ENCODE data around the gene GPC2.
"Not testable (repeated sequence)": the region's sequence is repeated elsewhere in the genome, so short reads cannot be mapped to it uniquely, and the experiment has no call there.

Gene GPC2

DNA sequence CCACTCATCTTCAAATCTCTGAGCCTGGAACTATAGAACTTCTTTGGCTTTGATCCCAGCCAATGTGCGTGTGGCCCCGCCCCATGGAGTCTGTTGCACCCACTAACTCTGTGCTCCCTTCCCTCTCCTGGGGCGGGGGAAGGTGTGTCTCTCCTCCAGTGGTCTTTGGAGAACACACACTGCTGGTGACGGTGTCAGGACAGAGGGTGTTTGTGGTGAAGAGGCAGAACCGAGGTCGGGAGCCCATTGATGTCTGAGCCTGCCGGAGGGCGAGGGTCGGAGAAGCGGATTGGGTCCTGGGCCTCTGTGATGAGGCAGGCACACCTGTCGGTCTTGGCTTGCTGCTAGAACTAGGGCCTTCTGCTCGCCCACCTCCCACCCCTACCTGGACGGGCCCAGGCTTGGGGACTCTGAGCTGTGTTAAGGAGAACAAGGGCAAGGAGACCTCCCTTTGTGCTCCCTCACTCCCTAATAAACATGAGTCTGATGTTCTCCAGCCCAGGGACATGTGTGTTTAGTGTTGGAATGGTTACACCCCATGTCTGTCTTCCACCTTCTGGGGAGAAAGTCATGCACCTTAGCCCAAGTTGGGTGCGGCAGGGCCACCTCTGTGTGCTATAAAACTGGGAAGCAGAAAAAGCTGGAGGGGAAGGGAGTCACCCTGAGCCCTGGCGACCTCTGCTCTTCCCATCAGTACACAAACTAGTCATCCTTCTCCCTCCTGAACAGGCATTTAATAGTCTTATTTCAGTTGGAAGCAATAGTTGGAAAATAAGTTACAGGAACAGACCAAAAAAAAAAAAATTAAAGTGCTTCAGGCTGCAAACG lies 23.3 kb downstream of the GPC2 start:
- no peak for DNase-seq (ENCODE audit: low read depth in 3 of 3, low spot score in 1 of 3)

- no peak for DNase-seq (ENCODE audit: low read depth in 3 of 3, low spot score in 1 of 3)
These were observed 24.1 kb downstream of the GPC2 start for GRCh38 chr7:100152937-100153666.

- no peak for DNase-seq (ENCODE audit: low read depth in 3 of 3, low spot score in 1 of 3)
These were observed 24.8 kb downstream of the GPC2 start for GRCh38 chr7:100152404-100152803.

DNA sequence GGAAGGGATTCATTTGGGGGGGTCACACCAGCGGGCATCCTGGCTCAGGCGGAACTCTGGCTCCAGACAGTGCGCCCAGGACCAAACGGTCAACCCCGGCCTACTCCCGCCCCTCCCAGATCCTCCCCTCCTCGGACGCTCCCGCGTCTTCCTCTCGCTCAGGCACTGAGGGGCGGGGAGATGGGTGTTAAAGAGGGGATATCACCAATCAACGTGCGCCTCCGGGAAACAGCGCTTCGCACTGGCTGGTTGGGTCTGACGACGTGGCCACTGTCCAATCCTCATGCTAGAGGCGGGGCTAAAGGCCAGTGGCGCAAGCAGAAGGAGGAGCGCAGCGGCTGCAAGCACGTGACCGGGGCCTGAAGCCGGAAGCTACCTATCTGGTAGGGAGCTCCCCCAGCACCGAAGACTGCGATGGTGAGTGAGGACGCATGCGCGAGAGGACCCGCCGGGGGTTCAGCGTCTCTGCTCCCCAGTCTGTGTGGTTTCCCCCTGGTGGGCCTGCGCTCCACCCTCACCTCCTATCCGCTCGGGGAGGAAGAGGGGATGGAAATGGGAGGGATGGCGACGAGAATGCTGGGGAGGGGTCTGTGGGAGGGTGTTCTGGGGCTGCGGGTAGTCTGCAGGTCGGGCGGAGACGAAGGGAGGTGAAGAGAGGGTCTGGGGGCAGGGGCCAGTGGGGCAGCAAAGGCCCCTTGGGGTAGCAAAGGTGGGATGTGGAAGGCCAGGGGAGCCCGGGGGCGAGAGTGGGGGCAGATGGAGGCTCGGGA lies 28.4 kb downstream of the GPC2 start, which contains the start of gene LAMTOR4:
Gene LAMTOR4 (plus strand): TSS at position 360 of the 770 bp plus-strand sequence. CDS start 55 bp downstream, at position 415.
- peak; percentile 83 to 97 (median 95) for DNase-seq (ENCODE audit: low read depth in 3 of 3, low spot score in 1 of 3)

DNA sequence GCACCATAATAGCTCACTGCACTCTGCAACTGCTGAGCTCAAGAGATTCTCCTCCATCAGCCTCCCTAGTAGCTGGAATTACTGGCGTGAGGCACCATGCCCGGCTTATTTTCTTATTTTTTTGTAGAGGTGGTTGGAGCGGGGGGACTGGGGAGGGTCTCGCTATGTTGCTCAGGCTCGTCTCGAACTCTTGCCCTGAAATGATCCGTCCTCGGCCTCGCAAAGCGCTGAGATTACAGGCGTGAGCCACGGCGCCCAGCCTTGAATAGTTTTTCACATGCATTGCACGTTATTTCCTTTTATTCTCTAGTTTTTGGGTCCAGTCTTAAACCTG lies 29.0 kb downstream of the GPC2 start:
- no peak for DNase-seq (ENCODE audit: low read depth in 3 of 3, low spot score in 1 of 3)

DNA sequence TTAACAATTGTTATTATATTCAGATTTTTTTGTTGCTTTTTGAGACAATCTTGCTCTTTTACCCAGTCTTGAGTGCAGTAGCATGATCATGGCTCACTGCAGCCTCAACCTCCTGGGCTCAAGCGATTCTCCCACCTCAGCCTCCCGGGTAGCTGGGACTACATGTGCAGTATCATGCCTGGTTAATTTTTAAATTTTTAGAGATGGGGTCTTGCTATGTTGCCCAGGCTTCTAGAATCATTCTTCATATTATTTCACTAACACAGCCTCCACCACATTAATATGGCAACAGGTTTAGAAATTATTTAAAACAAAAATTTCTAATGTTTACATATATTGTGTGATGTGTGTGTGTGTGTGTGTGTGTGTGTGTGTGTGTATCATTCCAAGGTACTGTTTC lies 29.9 kb downstream of the GPC2 start:
- no peak for DNase-seq (ENCODE audit: low read depth in 3 of 3, low spot score in 1 of 3)

DNA sequence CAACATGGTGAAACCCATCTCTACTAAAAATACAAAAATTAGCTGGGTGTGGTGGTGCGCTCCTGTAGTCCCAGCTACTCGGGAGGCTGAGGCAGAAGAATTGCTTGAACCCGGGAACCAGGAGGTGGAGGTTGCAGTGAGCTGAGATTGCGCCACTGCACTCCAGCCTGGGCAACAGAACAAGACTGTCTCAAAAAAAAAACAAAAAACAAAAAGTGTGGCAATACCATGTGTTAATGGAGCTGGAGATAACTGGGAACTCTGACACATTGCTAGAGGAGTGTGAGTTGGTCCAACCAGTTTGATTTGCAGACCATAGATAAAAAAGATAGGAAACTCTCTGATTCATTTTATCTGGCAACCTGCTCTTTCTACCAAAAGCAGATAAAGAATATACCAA lies 30.8 kb downstream of the GPC2 start:
- not testable (repeated sequence) for DNase-seq (ENCODE audit: low read depth in 3 of 3, low spot score in 1 of 3)

- DNase-seq (ENCODE audit: low read depth in 3 of 3, low spot score in 1 of 3): no peak
These were observed 34.7 kb downstream of the GPC2 start for GRCh38 chr7:100142461-100142860.

DNA sequence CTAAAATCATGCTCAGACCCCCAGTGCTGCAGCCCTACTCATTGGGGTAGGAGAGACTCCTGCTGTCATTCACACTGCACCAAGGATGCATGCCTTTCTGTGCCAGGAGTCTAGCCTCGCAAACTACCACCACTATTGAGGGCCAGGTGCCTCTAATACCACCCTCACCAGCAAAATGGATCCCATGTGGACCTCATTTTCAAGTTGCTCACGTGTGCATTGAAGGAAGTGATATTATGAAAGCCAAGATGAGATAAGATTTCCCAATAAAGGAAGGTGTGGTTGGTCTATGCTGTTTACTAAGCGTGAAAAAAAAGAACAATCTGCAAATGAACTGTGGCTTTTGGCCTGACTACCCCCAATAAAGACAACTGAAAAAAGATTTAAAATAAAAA lies 35.6 kb downstream of the GPC2 start:
- DNase-seq (ENCODE audit: low read depth in 3 of 3, low spot score in 1 of 3): no peak

DNA sequence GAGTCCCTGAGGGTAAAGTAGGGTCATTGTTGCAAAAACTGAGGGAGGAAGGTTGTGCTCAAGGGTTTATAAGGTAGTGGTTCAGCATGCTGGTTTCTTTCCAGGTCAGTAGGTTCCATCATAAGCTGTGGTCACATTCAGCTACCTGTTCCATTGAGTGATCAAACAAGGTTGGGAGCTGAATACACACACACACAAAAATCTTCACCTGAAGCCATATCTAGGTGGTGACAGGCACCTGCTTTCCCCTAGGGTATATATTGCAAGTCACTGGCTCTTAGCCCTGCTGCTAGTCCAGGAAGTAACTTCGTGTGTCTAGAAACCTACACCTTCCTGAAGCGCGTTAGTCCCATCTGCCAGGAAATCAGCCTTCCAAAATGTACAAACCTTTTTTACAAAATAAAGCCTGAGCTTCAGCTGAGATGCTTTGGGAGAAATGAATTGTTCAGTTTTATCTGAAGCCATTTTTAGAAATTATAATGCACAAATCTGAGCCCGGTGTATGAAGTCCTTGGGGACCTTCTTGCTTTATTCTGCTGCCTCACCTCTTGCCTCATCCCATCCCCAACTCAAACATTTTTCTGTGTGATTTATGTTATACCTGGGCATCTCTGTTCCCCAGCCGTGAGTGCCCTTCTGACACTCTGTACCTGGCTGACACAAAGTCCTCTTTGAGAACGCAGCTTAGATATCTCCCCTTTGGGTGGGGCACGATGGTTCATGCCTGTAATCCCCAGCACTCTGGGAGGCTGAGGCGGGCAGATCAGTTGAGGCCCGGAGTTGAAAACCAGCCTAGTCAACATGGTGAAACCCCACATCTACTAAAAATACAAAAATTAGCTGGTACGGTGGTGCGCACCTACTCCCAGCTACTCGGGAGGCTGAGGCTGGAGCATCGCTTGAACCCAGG lies 39.1 kb downstream of the GPC2 start:
- no peak for DNase-seq (ENCODE audit: low read depth in 3 of 3, low spot score in 1 of 3)

DNA sequence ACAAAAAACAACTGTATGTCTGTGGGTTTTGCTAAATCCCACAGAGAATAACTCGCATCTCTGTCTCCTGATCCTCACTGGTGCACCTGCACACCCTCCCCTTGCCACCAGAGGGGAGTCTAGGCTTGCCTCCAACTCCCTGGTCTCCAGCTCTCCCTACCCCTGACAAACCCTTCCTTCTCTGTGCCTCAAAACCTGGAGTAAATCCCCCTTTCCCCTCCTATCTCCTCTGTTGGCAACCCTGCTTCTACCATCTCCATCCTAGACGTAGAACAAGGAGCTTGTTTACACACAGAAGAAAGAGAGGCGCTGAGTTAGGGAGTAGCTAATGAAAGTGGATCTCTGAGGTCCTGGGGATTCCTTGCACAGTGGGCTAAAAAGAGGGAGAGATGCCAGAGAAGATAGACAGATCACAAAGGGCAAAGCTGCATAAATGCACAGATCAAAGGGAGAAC lies 44.5 kb downstream of the GPC2 start:
- peak; percentile 27 to 45 (median 43) for DNase-seq (ENCODE audit: low read depth in 3 of 3, low spot score in 1 of 3)

DNA sequence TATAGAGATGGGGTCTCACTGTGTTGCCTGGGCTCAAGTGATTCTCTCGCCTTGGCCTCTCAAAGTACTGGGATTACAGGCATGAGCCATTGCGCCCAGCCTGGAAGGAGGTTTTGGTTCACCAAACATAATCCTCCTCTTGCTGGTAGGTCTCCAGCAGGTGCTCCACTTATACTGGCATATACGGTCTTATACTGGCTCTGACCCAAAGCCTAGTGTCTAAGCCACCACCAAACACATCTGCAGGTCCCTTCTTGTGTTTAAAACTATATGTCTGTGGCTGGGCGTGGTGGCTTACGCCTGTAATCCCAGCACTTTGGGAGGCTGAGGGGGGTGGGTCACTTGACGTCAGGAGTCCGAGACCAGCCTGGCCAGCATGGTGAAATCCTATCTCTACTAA lies 45.1 kb downstream of the GPC2 start:
- no peak for DNase-seq (ENCODE audit: low read depth in 3 of 3, low spot score in 1 of 3)

DNA sequence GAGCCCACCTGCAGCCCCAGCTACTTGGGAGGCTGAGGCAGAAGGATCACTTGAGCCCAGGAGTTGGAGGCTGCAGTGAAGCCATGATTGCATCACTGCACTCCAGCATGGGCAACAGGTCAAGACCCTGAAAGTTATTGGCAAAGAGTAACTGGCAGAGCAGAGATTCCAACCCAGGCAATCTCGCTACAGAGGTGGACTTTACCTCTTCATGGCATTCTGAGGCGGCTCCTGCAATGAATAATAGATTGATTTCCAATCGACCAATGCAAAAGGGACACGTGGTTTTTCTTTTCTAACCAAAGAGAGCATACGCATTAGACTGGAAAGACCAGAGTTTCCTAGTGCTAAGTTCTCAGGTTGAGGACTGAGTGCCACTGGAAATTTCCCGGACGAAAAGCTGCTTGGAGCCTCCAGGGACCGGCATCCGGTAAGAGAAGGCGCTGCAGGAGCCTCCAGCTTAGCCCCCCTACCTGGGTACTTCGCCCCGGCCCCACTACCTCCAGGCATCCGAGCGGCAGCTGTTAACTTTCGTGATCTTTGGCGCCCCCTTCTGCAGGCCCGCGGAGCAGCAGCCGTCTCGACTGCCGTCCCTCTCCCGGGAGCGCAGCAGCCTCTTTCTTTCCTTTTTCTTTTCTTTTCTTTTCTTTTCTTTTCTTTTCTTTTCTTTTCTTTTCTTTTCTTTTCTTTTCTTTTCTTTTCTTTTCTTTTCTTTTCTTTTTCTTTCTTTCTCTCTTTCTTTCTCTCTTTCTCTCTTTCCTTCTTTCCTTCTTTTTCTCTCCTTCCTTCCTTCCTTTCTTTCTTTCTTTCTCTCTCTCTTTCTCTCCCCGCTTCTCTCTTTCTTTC lies 46.4 kb downstream of the GPC2 start:
- peak; percentile 51 to 78 (median 74) for DNase-seq (ENCODE audit: low read depth in 3 of 3, low spot score in 1 of 3)

- not testable (repeated sequence) for DNase-seq (ENCODE audit: low read depth in 3 of 3, low spot score in 1 of 3)
These were observed 47.0 kb downstream of the GPC2 start for GRCh38 chr7:100130220-100130607.

DNA sequence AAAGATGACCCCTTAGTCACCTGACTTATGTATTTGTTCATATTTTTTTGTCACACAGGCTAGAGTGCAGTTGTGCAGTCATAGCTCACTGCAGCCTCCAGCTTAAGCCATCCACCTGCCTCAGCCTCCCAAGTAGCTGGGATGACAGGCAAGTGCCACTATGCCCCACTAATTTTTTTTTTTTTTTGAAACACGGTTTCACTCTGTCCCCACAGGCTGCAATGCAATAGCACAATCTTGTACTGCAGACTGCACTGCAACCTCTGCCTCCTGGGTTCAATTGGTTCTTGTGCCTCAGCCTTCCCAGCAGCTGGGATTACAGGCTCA lies 48.6 kb downstream of the GPC2 start:
- no peak for DNase-seq (ENCODE audit: low read depth in 3 of 3, low spot score in 1 of 3)

- peak in 1 of 3 donors; percentile 9 for DNase-seq (ENCODE audit: low read depth in 3 of 3, low spot score in 1 of 3)
These were observed 49.1 kb downstream of the GPC2 start for GRCh38 chr7:100127866-100128636.

- peak; percentile 72 to 81 (median 81) for DNase-seq (ENCODE audit: low read depth in 3 of 3, low spot score in 1 of 3)
These were observed 50.0 kb downstream of the GPC2 start, which contains the start of gene MBLAC1 for GRCh38 chr7:100126931-100127865. Gene MBLAC1, plus strand, starts transcription at chr7:100126967. Its CDS starts 429 bp downstream, at chr7:100127396.
